HG02870 (cell line): ENCODE data around the gene SFXN5.
A peak's percentile ranks its signal among the peaks of the same experiment; 100 is the strongest.

ENCODE experiments used
- ATAC-seq: cut with Tn5 transposase; IDR thresholded peaks from one replicate; pipeline ENCODE4 v1.9.1; 2021; ENCODE audit warnings: mild to moderate bottlenecking, moderate library complexity; ENCODE audit not compliant: unreplicated experiment

The SFXN5 gene

DNA sequence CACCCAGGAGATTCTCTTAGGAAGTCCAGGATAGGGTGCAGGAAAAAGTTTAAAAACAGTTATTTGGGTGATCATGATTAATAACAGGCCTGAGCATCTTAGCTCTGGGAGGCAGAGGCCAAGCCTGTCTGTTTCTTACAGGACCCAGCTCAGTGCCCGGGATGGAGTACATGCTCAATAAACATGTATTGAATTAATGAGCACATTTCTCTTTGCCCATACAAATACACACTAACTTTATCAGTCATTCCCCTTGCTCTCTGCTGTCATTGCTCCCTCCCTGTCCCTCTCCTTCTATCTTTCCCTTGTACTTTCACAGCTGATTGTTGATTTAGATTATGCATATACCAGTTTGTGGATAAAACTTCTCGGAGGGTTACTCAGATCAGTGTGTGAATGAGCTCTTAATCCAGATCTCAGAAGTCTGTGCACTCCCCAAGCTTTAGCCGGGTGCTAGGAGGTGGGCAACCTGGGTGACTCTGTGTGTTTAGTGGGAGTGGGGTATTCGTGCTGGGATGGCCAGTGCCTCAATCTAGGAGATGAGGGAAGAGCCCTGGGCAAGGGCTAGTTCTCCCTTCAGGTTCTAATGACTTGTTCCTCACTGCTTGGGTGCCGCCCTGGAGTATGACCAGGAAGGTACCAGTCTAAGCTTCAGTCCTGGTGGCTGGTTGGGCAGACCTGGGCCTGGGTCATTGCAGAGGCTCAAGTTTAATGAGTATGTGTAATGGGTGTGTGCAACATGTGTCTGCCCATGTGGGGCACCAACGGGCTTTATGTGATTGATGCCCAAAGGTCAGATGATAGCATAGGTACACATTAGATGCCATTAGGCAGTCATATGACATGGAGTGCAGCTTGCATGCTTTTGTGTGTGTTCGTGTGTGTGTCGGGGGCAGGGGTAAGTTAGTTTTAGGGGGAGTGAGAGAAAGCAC, 143.6 kb downstream of the SFXN5 start:
- ATAC-seq, result no peak

DNA sequence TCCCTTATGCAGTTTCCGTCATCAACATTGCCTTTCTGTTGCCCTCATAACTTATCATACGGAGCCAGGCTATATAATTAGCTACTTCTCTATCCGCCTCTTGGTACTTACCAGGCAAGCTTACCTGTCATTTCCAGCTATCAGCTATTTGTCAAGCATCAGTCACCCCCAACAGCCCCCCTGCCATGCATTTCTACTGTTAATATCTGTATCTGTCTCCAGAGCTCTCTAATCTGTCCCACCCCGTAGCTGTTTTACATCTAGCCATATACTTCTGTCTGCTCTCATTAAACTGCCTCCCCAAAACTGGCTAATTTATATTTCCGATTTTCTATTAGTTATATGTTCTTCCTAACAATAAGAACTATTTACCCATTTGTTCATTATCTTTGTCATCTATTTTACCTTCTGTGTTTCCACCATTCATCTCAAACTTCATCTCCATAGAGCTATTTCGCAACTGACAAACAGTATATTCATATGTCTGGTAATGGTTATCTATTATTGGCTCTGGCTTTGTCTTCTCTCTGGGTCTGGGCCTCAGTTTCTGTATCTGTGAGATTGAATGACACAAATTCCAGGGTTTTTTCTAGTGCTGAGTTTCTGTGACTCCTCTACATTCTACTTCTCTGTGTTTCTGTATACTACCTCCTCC, 144.6 kb downstream of the SFXN5 start:
- ATAC-seq, result no peak

DNA sequence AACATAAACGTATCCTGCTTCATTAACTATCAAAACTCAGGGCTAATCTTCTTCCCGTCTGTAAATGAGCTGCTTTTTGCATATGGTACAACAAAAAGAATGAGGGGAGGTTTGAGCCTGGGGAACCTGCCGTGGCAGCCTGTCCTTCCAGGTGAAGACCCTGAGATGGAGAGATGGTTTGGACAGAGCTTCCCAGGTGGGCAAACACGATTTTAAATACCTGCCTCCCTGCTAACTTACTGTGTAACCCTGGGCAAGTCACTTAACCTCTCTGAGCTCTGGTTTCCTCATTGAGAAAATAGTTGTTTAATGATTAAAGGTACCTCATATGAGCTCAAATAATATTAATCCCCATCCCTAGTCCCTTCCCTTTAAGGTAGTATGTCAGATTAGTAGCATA, 145.1 kb downstream of the SFXN5 start:
- no peak for ATAC-seq

DNA sequence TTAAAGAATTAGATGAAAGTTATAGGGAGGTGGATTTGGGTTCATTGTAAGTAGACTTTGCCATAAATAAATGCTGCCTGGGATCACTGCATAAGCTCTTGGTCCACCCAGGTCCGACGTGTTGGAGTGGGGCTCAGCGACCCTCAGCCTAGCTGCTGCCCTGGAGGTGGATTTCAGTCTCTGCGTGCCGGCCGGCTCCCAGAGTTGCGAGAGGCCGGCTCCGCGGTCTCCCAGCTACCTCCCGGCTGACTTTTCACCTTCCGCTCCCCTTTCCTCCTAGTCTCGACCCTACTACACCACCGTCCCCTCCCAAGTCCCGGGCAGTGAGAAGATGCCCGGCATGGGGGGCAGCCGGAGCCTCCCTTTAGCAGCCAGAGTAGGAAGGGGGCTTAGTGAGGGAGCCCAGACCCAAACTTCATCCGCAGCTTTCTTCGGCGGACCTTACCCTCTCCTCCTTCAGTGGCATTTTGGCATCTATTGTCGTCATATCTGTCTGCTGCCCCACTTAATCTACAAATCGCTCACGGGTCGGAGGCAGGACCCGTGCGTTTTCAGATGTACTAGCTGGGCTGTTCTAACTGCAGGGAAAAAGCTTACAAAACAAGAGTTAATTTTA, 146.1 kb downstream of the SFXN5 start:
- ATAC-seq, result no peak

DNA sequence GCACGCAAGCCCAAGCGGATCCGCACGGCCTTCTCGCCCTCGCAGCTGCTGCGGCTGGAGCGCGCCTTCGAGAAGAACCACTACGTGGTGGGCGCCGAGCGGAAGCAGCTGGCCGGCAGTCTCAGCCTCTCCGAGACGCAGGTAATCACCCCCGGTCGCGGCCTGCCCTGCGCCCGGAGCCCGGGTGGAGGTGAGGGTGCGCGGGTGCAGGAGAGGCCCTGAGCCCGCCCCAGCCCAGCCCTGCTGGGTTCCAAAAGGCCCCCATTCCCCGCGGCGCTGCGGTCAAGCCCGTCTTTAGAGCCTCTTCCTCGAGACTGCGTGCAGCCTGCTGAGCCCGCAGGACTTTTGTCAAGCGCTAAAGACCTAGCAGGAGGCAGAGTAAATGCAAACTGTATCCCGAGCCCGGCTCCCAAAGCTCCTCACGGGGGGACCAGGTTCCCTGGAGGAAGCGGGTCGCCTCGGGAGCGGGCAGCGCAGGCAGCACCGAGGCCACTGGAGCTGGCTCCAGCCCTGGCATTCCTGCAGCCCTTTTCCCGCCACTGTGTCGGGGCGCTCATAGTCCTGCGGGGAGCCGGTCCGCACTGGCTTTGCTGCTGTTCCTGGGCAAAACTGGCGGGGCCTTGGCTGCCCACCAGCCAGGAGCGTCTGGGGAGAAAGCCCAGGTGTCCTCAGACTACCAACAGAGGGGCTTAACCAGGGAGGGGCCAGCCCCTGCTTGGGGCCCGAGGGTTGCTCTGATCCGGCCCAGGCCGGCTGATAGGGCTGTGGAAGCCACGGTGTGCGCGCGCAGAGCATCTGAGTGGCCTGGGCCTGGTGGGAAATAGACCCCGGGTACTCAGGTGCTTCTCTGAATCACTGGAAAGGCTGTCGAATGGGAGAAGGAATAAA, 146.9 kb downstream of the SFXN5 start:
- ATAC-seq, result no peak

DNA sequence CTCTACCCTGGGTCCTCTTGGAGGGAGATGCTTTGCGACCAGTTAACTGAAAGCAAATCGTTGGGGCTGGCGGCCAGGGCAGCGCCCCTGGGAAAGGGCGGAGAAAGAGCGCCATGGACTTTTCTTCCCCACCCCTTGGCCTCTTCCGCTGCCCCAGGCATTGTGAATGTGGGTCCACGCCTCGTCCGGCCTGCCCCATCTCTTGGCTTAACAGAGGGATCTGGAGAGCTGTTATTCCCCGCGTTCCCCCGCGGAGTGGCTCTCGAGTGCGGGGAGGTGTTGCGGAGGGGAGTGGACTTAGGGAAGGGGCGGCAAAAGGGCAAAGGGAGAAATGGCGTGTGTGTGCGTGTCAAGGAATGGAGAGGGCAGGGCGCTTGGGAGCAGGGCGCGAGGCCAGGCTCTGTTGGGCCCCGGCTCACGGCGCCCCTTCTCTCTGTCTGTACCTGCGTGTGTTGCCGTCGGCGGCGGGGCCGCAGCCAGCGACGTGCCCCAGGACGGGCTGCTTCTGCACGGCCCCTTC, 147.6 kb downstream of the SFXN5 start:
- ATAC-seq, result no peak

DNA sequence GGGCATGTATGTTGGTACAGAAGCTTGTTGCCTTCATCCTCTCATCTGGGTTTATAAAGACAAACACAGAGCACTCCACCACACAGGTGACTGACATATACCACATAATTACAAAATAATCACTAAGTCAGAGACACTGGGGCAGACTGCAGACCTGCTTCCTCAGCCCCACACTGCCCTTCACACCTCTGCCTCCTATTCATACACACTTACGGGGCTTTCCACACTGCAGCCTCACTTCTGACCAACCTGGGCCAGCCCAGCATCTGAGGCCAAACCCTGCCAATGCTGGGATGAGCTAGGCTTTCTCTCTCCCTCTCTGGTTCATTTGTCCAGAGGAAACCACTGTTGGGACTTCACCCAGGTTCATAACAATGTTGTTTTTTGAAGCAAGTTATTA, 149.7 kb downstream of the SFXN5 start:
- ATAC-seq, result no peak

DNA sequence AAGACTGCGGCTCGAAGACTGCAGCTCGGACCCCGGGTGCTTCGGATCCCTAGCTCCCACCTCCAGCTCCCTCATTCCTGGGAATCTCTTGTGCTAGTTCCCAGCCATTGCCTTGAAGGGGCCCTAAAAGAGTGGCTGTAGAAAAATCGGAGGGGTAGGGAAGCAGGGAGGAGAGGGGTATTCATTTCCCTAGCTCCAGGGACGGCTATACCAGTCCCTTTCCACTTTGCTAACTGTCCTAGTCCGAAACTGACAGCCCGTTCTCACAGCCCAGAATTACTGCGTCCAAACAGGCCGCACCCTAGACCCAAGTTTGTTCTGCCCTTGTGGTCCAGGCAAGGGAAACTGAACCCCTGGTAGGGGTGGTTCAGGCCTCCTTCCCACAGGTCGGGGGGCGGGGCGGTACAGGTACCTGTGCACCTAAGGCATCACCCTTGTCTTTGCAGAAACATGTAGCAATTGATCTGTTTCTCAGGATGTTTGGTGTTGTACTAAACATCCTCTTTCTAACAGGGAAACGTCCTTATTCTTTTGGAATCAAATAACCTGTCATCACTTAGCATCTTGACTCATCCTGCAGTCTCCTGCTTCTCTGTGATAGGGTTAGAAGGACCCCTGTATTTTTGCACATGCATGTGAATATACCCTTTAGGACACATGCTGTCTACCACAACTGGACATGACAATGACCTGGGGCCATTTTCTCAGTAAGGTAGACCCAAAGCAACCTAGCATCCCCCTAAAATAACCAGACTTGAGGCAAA, 150.2 kb downstream of the SFXN5 start:
- ATAC-seq, result no peak

DNA sequence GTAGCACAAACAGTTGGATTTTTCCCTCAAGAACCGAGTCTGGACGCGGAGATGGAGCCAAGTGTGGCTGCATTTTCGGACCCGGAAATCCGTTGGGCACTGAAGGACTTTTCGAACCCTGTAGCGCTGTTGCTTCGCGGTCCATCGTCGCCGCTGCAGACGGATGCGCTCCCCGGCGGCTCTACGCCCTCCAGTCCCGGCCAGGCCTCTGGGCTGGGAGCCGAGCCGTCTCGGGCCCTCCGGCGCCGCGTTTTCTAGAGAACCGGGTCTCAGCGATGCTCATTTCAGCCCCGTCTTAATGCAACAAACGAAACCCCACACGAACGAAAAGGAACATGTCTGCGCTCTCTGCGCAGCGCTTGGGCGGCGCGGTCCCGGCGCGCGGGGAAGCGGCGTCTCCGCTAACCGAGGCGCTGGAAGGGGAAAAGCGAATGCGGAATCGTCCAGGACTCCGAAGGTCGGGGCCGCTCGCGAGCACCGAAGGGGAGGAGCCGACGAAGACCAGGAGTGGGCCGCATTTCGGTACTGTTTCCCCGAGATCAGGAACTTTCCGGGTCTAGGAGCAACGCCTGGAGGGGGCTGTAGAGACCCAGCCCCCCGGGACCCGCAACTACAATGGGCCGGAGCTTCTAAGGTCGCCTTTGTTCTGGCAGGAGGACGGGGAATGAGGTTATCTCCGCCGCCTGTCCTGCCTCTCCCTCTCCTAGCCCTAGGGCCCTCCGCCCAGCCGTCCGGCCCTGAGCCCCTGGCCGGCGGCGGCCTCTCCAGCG, 151.0 kb downstream of the SFXN5 start:
- ATAC-seq, result no peak

DNA sequence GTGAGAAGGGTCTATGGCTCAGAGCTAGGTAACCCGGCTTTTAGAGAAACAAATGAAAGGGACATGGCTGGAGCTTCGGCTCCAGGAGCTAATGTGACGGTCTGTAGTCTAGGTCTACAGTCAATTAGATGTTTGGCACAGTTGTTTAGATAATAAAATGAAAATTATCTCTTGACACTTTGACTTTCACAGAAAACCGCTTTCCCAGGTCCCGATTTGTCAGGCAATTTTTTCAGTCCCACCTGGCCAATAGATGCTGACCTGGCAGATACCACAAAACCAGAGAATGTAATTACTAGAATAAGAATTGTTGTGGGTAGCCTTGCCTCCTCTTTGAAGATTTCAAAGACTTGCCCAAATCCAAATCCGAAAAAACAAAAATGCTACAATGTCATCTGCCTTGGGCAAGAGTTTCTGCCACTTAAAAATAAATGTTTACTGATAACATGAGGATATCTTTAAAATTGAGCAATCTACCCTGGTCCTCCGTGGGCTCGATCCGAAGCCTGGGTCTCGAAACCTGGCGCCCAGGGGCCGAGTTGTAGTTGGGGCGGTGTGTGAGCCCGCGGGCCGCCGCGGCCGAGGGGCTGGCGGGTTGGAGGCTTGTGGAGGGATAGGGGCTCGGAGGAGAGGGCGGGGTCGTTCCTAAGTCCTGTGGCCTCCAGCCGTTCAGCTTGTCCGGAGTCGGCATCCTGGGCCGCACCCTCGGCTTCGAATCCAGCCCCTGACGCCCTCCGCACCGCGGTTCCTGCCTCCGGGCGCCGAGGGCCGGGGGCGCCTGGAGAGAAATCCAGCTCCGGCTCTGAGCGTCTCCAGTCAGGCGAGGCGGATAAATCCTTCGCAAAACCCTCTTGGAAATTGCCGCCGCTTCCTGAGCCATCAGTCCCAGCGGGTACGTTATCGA, 151.8 kb downstream of the SFXN5 start:
- no peak for ATAC-seq

DNA sequence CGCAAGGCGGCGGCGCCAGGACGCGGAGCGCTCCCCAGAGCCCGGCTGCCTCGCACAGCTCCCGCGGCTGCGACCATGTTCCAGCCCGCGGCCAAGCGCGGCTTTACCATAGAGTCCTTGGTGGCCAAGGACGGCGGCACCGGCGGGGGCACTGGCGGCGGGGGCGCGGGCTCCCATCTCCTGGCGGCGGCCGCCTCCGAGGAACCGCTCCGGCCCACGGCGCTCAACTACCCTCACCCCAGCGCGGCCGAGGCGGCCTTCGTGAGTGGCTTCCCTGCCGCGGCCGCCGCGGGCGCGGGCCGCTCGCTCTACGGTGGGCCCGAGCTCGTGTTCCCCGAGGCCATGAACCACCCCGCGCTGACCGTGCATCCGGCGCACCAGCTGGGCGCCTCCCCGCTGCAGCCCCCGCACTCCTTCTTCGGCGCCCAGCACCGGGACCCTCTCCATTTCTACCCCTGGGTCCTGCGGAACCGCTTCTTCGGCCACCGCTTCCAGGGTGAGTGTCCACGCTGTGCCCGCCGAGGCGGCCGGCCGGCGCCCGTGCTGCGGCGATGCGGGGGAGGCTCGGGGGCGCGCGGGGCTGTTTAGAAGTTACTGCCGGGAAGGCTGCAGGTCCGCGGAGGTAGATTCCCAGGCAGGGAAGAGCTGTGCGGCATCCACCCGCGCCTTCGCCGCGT, 153.5 kb downstream of the SFXN5 start:
- no peak for ATAC-seq

DNA sequence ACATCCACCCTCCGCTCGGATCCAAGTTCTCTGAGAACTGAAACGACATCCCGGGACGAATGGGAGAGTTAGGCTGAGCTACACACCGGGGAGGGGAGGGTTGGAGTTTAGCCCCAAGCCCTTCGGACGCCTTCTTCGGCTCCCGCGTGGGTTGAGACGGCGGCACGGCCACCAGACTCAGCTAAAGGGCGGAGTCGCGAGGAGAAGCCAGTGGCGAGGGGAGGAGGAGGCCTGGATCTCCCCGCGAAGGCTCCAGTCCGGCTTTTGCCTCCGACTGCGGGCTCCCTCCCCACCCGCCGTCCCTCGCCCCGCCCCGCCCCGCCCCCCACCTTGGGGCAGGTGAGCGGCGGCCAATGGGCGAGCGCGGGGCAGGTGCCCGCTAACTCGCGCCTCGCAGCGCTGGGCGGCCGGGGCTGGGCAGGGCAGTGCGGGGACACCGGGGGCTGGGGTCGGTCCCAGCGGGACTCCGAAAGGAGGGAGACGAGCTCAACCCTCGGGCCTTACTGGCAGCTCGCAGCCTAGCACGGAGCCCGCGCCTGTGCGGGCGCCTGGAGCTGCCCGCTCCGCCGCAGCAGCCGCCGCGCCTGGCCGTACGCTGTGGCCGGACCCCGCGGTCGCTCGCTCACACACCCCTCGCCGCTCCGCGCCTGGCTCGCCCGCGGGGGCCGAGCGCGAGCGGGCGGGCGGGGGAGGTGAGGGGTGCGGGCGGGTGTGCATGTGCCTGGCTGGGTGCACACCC, 154.2 kb downstream of the SFXN5 start, which contains the start of gene EMX1:
Gene EMX1 (plus strand): TSS at position 382 of the 739 bp plus-strand sequence. CDS start 334 bp downstream, at position 716.
- ATAC-seq, result no peak

DNA sequence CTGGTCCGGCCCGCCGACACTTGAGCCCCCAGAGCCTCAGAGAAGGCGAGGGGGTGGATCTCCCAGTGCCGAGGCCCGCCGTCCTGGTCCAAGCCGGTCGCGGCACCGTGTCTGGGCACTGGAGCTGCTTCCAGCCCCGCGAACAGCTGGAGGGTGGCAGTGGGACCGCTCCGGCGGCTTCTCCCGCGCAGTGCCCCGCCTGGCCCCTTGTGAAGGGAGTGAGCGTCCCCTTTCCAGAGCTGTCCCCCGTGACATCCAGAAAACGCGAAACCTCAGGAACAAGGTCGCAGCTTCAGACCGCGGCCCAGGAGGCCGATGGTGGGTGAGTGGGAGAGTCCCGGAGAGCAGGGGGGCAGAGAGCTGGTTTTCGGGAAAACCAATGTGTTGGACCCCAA, 154.8 kb downstream of the SFXN5 start:
- no peak for ATAC-seq

DNA sequence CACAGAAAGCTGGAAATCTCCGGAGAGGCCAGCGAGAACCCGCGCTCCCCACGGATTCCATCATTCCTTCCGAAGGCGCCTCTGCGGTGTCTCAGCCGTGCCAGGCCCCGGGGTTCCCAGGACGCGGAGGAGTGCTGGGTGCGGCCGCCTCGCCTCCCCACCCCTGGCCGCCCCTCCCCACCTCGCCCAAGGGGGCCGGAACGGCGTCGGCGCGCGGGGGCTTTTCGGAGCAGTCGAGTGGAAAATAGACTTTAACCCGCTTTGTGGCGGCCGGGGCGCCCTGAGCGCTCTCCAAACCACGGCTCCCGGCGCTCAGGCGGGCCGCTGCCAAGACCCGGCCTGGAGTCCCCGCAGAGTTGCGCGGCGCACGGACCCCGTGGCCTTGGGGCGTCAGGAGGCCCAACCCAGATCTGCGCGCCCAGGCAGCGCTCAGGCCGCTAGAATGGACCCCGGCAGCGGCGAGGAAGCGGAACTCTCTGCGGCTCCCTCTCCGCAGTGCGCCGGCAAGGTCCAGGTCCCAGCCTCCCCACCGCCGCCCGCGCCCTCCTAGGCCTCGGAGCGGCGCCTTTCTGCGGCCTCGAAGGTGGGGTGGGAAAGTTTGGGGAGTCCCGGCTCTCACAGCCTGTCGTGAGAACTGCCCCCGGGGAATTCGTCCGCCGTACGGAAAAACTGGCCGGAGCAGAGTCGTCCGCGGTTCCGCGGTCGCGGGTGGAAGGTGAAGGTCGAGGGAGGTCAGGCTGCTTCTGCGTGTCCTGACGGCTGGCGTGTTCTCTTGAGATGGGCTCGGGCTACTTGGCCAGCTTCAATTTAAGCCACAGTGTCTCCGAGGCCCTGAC, 155.4 kb downstream of the SFXN5 start:
- ATAC-seq, result peak; percentile 52

DNA sequence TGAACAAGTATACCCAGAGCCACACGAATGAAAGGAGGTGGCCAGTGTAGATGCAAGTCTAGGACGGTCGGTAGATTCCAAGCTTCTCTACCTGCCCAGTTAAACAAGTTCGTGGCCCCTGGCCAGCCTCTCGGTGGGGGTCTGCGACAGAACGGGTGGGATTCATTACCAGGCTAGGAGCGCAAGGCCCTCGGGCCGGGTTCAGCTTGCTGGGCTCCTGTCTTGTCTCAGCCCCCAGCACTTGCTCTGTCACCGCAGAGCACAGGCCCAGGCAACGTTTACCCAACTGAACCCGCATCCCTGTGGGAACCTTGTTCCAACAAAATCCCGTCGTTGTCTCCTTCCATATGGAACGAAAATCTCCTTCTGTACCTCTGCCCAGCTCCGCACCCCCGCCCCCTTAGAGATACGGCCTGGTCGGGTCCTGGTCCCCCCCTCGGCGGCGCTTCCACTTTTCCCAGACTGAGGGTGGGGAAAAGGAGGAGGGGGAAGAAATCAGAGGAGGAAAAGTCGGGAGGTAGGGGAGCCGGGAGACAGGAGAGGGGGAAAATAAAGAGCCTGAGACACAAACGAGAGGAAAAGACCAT, 156.1 kb downstream of the SFXN5 start:
- ATAC-seq, result no peak
